C4-2B (cell line): ENCODE results near the gene ZMYND15.

Experiments used
- ZFX ChIP-seq: fragments of 450-650 bp; IDR thresholded peaks from 2 replicates; pipeline ENCODE4 v1.6.1; 2017
- TF ChIP-seq, protein P1 (sequence below): fragments of 450-650 bp; conservative IDR thresholded peaks from 2 replicates; pipeline ENCODE4 v1.5.1; 2017; ENCODE audit warnings: mild to moderate bottlenecking

DNA sequence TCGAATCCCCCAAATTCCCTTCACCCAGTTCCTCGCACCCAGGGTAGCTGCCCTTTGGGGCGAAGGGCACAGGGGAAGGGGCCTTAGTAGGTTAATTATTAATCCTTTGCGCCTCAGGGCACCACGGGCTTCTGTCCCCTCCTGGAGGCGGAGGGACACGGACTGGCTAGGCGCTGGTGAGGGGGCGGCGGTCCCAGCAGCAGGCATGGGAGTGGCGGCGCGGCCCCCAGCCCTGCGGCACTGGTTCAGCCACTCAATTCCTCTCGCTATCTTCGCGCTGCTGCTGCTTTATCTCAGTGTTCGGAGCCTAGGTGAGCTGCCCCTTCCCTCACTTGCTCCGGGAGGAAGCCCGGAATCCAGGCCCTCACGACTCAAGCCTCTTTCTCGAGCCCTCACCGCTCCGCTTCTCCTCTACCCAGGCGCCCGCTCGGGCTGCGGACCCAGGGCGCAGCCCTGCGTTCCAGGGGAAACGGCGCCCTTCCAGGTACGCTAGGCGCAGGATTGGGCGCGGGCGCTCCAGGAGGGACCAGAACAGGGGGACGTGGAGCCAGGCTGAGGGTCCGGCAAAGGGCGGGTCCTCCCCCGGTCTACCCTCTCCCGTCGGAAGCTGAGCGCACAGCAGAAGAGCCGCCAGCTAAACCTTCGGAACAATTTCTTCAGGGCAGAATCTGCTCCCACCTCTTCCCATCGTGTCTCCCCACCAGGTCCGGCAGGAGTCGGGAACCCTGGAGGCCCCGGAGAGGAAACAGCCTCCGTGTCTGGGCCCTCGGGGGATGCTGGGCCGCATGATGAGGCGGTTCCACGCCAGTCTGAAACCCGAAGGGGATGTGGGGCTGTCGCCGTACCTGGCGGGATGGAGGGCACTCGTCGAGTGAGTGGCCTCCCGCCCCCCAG lies 49.4 kb downstream of the ZMYND15 start, which contains the start of gene GLTPD2:
- TF ChIP-seq, protein P1, sequence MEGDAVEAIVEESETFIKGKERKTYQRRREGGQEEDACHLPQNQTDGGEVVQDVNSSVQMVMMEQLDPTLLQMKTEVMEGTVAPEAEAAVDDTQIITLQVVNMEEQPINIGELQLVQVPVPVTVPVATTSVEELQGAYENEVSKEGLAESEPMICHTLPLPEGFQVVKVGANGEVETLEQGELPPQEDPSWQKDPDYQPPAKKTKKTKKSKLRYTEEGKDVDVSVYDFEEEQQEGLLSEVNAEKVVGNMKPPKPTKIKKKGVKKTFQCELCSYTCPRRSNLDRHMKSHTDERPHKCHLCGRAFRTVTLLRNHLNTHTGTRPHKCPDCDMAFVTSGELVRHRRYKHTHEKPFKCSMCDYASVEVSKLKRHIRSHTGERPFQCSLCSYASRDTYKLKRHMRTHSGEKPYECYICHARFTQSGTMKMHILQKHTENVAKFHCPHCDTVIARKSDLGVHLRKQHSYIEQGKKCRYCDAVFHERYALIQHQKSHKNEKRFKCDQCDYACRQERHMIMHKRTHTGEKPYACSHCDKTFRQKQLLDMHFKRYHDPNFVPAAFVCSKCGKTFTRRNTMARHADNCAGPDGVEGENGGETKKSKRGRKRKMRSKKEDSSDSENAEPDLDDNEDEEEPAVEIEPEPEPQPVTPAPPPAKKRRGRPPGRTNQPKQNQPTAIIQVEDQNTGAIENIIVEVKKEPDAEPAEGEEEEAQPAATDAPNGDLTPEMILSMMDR: no peak
- no peak for TF ChIP-seq ZFX
